ENCODE results near the gene USP9X. TPM values are rescaled to one million over a fixed set of nuclear protein-coding genes. Genes with fewer than 3 reads are reported as not detected.
"Not testable (repeated sequence)": the region's sequence is repeated elsewhere in the genome, so short reads cannot be mapped to it uniquely, and the experiment has no call there.

USP9X gene
- polyA plus RNA-seq, 3 donors, result 8.9 to 23.7 (median 11.4) TPM

DNA sequence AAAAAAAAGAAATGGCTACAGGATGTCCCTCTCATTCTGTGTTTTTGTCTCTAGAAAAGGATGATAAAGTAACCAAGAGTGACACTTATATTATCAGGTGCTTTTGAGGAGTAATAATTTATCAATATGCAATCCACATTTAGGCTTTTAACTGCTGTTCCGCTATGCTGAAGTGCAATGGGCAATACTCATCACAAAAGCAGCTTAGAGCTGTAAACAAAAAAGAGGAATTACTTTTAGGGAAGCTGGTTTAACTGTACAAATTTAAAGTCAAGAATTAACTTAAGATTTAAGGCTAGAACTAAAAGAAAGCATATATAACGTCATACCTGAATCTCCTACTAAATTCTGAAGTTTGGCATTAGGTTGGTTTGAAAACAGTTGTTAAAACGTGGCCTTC lies 155.3 kb downstream of the USP9X start:
- 45 to 72% (median 59%) methylated on average over 3 of the region's 3 CpGs for WGBS, 3 donors

GRCh38 chrX:41241962-41242361 lies 156.7 kb downstream of the USP9X start:
- 87 to 97% (median 87%) methylated on average over 8 to 11 of the region's 11 CpGs for WGBS, 3 donors

More for the DNA sequence above, 155.3 kb downstream of the USP9X start:
- H3K27ac ChIP-seq (ENCODE audit: low read depth, low read length), result no peak overlapping the region

DNA sequence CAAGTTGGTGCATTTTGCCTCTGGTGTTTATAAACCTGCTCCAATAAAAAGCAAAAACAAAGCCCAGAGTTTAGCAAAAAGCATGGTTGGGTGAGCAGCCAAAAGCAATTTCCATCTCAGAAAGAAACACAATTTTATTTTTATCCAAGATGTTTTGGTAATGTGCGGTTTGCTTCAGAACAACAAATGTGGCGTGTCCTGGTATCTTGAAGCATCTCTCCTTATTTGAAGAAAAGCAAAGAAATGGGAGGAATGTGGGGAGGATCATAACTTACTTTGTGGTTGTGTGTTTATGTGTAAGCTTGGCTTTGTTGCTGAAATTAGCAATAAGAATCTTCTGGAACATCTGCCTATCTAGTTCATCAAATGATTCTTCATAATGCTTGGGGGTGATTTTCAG lies 160.4 kb downstream of the USP9X start:
- 89 to 97% (median 95%) methylated on average over 2 of the region's 2 CpGs for WGBS, 3 donors
- no peak overlapping the region for H3K27ac ChIP-seq (ENCODE audit: low read depth, low read length)

More at GRCh38 chrX:41241962-41242361, 156.7 kb downstream of the USP9X start:
- no peak overlapping the region for H3K27ac ChIP-seq (ENCODE audit: low read depth, low read length)

DNA sequence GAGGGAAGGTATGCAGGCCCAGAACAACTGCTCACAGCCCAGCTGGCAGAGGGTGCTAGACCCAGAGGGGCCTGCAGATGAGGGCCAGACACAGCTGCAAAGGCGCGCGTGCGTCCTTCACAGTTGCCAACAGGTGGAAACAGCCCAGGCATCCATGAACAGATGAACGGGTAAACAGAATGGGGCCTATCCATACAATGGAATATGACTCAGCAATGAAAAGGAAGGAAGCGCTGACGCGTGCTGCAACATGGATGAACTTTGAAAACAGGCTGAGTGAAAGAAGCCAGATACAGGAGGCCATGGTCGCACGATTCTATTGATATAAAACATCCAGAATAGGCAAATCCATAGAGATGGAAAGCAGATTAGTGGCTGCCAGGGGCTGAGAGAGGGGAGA lies 165.6 kb downstream of the USP9X start:
- no peak overlapping the region for H3K27ac ChIP-seq (ENCODE audit: low read depth, low read length)
- WGBS, 3 donors, result 90 to 95% (median 92%) methylated on average over 10 of the region's 10 CpGs

DNA sequence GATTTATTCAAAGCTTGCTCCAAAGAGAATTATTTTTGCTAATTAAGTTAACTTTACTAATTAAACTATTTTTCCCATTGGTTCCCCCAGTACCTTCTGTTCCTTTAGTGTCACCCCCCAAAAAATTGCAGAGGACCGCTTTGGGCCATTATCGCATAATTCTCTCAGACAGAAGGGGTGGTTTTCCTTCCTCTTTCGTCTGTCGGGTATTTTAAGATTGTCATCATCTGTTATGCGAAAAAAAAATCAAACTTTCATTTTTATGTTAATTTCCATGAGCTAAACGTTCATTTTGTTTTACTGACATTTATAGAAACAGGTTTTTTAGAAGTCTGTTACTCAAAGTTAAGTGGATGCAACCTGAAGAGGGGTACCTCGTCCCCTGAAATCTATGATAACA lies 172.6 kb downstream of the USP9X start:
- no peak overlapping the region for H3K27ac ChIP-seq (ENCODE audit: low read depth, low read length)
- WGBS, 3 donors, result 44 to 77% (median 55%) methylated on average over 7 of the region's 7 CpGs

GRCh38 chrX:41258226-41258625 lies 173.0 kb downstream of the USP9X start:
- 79 to 93% (median 85%) methylated on average over 10 to 11 of the region's 11 CpGs for WGBS, 3 donors

DNA sequence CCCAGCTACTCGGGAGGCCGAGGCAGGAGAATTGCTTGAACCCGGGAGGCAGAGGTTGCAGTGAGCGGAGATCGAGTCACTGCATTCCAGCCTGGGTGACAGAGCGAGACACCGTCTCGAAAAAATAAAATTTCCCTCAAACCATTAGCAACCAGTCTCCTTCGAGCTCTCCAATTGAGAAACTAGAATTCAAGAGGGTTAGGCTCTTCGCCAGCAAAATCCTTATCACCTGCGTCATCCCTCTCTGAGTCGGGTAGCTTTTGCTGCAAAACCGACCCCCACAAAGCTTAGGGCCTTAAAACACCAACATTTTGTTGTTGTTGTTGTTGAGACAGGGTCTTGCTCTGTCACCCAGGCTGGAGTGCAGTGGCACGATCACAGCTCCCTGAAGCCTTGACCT lies 173.6 kb downstream of the USP9X start:
- H3K27ac ChIP-seq (ENCODE audit: low read depth, low read length), result no peak overlapping the region
- 92 to 94% (median 93%) methylated on average over 14 of the region's 14 CpGs for WGBS, 3 donors

More at GRCh38 chrX:41258226-41258625, 173.0 kb downstream of the USP9X start:
- no peak overlapping the region for H3K27ac ChIP-seq (ENCODE audit: low read depth, low read length)

DNA sequence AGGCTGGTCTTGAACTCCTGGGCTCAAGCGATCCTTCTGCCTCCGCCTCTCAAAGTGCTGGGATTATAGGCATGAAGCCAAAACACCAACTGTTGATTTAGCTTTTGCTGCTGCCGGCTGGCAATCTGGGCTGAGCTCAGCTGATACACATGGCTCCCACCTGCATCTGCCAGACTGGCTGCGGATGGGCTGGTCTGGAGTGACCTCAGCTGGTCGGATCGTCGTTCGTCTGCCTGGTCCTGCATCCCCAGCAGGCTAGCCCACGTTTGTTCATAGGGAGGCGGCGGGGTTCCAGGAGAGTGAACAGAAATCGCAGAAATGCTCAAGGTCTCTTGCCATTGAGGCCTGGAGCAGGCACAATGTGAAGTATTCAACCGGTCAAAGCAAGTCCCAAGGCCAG lies 174.3 kb downstream of the USP9X start:
- no peak overlapping the region for H3K27ac ChIP-seq (ENCODE audit: low read depth, low read length)
- WGBS, 3 donors, result 24 to 76% (median 75%) methylated on average over 13 of the region's 13 CpGs

- no peak overlapping the region for H3K27ac ChIP-seq (ENCODE audit: low read depth, low read length)
- WGBS, 3 donors, result 9 to 67% (median 45%) methylated on average over 8 of the region's 8 CpGs
Observed at GRCh38 chrX:41265615-41266014, 180.4 kb downstream of the USP9X start.

- H3K27ac ChIP-seq (ENCODE audit: low read depth, low read length), result no peak overlapping the region
- WGBS, 3 donors, result 63 to 94% (median 68%) methylated on average over 2 of the region's 2 CpGs
Observed at GRCh38 chrX:41273638-41274037, 188.4 kb downstream of the USP9X start.

DNA sequence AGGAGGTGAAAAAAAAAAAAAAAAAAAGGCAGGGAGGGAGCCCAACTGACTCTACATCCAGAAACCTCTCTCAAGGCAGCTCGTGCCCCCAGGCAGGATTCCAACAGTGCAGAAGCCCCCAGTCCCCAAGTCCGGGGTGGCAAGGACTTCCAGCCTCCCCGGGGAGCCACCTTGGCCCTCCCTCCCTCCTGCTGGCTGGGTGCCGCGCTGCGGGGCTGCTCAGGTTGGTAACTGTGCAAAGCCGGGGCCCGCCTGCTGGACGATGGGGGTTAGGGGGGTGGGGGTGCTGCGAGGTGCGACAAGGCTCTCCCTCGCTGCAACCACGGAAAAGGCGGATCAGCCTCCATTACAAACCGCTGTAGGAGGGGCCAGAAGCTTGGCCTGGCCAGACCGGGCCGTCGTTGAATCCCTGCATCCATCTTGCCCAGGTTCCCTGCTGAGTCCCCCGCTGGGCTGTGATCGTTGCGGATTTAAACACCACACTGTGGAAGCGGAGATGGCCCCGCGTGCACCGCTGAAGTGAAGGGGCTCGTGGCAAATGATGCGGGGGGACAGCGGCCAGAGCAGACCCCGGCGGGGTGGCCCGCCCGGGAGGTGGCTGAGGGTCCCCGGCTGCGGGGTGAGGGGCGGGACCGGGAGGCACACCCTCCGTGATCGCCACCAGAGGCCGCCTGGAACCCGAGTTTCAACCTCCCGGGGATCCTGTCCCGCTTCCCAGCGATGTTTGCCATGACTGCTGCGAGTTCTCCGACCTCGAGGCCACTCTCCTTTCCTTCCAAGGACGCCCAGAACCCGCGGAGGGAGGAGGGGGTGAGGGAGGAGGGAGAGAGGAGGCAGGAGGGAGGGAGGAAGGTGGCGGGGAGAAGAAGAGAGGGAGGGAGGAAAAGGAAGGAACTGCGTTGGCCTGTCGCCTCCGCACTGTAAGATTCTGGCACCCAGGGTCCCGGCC lies 190.7 kb downstream of the USP9X start:
- WGBS, 3 donors, result 1 to 2% (median 1%) methylated on average over 17 to 52 of the region's 54 CpGs
- no peak overlapping the region for H3K27ac ChIP-seq (ENCODE audit: low read depth, low read length)

- no peak overlapping the region for H3K27ac ChIP-seq (ENCODE audit: low read depth, low read length)
- 21 to 48% (median 31%) methylated on average over 17 to 19 of the region's 19 CpGs for WGBS, 3 donors
Observed at GRCh38 chrX:41276661-41277506, 191.6 kb downstream of the USP9X start.

DNA sequence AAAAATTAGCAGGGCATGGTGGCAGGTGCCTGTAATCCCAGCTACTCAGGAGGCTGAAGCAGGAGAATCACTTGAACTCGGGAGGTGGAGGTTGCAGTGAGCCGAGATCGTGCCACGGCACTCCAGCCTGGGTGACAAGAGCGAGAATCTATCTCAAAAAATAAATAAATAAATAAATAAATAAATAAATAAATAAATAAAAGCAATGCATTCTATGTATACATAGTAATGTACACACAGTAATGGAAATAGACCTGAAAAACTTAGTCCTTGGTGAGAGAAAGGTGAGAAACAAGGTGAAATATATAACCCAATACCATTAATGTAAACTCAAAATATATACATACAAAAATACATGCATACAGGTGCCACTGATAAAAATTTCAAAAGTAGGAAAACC lies 197.1 kb downstream of the USP9X start:
- WGBS, 3 donors, result 96 to 98% (median 97%) methylated on average over 5 of the region's 5 CpGs

GRCh38 chrX:41285928-41286327 lies 200.7 kb downstream of the USP9X start:
- 80 to 95% (median 91%) methylated on average over 5 to 21 of the region's 21 CpGs for WGBS, 3 donors
- H3K27ac ChIP-seq (ENCODE audit: low read depth, low read length), result not testable (repeated sequence)

More for the DNA sequence above, 197.1 kb downstream of the USP9X start:
- not testable (repeated sequence) for H3K27ac ChIP-seq (ENCODE audit: low read depth, low read length)

Other genes with a start within 250 kb of the USP9X start
- 100 to 1,000 TPM in 2 of 3 donors, 10 to 100 TPM in 1; 28.7 to 179 (median 113) TPM for gene DDX3X, start 248.7 kb downstream of the USP9X start, polyA plus RNA-seq